HG02588 (cell line): ENCODE results near the gene TRAK1.

ENCODE experiments used
- ATAC-seq: cut with Tn5 transposase; IDR thresholded peaks from one replicate; pipeline ENCODE4 v1.9.1; 2021; ENCODE audit warnings: mild to moderate bottlenecking, moderate library complexity; ENCODE audit not compliant: unreplicated experiment

TRAK1 gene

GRCh38 chr3:42198709-42199108 is 107.6 kb downstream of the TRAK1 start:
- ATAC-seq = no peak

DNA sequence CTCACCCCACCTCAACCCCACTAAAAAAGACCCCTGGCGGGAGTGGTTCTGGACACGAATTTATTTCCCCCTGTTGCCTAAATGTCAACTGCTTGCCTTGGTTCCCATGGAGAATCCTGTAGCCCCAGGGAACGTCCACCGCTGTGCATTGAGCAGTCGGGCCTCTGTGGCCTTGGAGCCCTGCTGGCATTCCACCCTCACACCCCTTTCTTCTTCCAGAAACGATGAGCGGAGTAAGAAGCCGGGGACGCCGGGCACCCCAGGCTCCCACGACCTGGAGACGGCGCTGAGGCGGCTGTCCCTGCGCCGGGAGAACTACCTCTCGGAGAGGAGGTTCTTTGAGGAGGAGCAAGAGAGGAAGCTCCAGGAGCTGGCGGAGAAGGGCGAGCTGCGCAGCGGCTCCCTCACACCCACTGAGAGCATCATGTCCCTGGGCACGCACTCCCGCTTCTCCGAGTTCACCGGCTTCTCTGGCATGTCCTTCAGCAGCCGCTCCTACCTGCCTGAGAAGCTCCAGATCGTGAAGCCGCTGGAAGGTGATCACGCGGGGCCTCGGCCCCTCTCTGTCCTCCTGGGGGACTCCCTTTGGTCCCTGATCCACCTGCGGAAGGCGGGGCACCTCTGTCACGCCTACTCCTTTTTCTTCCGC is 111.2 kb downstream of the TRAK1 start:
- ATAC-seq = no peak

DNA sequence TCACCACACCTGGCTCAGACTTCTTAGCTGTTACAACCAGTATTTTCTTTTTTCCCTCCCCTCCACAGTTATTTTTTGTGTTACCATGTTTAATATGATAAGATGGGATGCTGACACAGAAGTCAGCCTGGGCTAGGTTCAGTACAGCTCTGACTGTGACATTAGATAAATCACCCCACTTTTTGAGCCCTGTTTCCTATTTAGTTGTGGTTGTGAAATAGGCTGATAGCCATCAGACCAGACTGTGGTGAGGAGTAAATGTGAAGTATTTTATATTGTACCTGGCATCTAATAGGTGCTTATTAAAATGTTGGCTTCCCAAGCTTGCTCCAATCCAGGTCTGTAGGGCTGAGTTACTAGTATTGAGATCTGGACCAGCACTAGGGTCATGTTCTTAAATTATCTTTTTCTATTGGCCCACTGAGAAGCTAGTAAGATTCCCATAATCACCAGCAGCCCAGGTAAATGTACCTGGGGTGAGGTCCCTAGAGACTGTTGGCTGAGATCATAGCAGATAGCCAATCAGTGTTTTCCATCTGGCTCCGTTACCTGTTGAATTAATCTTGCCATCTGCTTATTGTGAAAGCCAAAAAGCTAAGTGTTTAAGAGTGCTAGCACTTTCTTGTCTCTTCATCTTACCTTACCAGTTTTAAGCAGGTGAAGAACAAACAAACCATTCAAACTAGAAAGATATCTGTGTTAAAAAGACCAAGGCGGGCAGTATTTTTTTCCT is 113.9 kb downstream of the TRAK1 start:
- no peak for ATAC-seq

- ATAC-seq = peak; percentile 62
Observed at GRCh38 chr3:42205800-42206514, 114.8 kb downstream of the TRAK1 start.

GRCh38 chr3:42209917-42210316 is 118.8 kb downstream of the TRAK1 start:
- no peak for ATAC-seq

- no peak for ATAC-seq
Observed at GRCh38 chr3:42210726-42211125, 119.6 kb downstream of the TRAK1 start.

GRCh38 chr3:42213417-42213816 is 122.3 kb downstream of the TRAK1 start:
- ATAC-seq = no peak

DNA sequence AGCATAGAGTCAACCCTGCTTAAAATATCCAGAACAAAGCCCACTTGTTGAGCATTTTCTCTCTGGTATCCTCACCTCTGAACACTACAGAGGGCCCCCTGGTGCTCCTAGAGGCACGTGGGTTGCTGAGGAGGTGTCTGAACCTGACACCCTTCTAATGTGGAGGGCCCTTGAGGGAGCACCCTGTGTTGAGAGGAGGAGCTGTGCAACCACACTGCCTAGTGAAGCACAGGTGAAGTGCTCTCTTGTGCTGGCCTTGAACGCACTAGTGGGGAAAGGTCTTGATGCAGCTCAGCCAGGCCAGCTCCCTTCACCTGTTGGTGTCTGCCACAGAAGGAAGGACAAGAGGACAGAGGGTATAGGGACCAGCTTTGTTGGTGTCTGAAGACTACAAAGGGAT is 122.9 kb downstream of the TRAK1 start:
- ATAC-seq = no peak

DNA sequence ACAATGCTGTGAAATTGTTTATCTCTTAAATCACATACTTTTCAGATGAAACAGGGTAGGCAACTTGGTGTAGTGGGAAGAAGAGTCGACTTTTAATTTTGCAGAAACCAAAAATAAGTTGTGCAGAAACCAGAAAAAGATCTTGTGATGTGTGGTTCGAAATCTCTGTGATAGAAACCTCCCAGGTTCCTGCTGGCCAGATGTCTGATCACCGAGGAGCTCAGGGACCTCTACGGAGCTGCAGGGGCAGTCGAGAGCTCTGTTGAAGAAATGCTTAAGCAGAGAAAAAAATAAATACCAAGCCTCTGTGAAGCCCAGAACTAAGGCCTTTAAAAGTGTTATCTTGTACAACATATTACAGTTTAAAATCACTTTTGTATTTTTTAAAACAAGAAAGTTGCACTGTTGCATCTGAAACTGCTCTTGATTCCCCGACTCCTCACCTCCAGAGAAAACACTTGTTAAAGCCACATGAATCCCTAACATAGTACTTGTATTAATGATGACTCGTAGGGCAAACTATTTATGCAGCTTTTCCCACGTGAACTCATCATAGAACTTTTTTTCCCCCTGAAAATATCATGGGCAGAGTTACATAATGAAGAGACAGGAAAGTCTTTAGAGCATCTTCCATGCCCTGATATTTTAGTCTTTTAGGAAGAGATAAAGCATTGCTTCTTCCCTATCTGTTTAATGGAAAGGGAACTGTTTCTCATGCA is 123.6 kb downstream of the TRAK1 start:
- no peak for ATAC-seq

DNA sequence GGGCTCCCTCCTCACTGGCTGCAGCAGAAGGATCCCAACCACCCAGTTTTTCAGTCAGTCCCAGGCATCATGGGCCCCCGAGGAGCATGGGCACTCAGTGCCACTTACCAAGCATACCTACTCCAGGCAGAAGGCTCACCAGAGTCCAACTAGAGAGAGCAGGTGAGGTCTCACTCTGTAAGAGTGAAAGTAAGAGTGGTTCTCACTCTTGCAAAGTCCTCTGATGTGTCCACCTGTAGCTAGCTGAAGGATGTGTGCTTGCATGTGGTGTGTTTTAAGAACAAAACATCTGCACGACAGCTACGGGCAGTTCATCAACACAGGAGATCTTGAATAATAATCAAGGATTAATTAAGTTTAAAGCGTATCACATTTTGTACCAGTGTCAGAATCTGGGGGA is 125.1 kb downstream of the TRAK1 start:
- ATAC-seq = peak; percentile 61

GRCh38 chr3:42216931-42217333 is 125.8 kb downstream of the TRAK1 start:
- no peak for ATAC-seq

GRCh38 chr3:42220436-42221121 is 129.4 kb downstream of the TRAK1 start:
- no peak for ATAC-seq

GRCh38 chr3:42222942-42223693 is 132.0 kb downstream of the TRAK1 start:
- no peak for ATAC-seq

DNA sequence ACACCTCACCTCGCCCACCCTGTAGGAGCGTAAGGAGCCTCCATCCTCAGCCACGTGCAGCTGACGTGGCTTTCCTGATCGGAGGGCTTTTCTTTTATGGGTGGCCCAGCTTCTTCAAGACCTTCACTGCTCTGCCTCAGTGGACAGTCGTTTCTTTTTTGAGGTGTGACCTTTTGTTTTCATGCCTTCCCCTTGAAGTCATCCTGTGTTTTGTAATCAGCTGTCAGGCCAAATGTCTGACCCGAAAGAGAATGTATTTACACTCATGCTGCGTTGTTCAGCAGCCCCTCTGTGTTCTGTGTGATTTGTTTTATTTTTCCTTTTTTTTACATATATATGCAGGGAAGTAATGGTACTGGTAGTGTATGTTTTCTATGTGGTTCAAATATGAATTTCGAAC is 133.0 kb downstream of the TRAK1 start:
- no peak for ATAC-seq

GRCh38 chr3:42224658-42225421 is 133.7 kb downstream of the TRAK1 start:
- no peak for ATAC-seq

DNA sequence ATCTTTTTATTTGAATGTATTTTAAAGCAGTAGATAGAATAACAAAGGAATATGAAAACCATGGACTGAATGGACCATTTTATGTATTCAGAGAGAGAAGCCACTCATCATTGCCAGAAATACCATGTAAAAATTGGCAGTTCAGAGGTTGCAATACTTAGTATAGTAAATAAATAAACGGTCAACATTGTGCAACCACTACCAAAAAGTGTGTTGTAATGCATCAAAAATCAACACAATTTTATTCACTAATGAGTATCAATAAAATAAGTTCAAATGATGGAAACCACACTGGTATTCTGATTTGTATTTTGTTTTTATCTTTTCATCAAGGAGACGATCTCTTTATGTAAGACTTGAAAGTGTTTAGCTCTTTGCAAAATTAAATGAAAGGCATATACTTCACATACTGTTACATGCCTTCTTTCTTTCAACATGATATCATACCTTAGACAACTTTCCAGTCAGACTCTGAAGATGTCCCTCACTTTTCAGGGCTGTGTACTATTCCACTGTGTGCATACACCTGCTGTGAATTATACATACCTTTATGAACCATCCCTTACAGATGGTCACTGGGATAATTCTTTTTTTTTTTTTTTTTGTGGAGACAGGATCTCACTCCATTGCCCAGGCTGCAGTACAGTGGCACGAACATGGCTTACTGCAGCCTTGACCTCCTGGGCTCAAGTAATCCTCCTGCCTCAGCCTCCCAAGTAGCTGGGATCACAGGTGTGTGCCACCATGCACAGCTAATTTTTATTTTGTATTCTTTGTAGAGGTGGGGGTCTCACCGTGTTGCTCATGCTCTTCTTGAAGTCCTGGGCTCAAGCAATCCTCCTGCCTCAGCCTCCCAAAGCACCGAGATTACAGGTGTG is 134.6 kb downstream of the TRAK1 start:
- ATAC-seq = no peak

DNA sequence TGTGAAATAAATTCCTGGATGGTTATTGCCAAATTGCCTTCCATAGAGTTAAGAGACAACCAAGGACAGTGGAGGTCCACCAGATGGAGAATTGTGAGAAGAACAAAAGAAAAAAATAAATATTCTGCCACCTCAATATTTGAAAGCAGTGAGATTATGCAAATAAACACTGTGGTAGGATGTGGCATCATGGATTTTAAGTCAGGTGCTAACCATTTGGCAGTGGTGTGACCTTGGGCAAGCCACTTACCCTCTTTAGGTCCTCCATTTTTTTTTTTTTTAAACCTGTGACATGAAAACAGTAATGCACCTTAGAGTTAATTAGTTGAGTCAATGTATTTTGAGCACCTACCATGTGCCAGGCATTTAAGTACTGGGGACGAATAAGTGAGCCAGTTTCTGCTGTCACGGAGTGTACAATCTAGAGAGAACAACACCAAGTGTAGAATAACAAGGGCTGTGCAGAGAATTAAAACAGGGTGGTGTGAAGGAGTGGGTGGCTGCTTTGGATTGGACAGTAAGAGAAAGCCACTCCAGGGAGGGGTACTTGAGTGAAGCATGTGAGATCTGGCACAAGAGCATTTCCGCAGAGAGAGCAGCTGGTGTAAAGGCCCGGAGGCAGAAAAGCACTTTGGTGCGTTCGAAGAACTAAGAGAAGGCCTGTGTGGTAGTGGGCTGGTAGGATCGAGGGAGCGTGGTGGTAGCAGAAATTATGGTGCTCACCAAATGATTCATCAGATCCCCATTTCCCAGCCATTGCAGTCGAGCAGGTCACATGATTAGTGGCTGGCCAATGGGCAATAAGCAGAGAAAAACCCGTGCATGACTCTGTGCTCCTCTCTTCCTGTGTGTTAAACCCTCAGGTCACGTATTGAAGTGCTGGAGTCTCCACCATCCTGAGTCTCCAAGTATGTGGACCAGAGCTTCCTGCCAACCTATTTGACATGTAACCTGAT is 135.6 kb downstream of the TRAK1 start:
- no peak for ATAC-seq
